ENCODE data around the gene BSND.
"Not testable (repeated sequence)": the region's sequence is repeated elsewhere in the genome, so short reads cannot be mapped to it uniquely, and the experiment has no call there.

BSND gene

DNA sequence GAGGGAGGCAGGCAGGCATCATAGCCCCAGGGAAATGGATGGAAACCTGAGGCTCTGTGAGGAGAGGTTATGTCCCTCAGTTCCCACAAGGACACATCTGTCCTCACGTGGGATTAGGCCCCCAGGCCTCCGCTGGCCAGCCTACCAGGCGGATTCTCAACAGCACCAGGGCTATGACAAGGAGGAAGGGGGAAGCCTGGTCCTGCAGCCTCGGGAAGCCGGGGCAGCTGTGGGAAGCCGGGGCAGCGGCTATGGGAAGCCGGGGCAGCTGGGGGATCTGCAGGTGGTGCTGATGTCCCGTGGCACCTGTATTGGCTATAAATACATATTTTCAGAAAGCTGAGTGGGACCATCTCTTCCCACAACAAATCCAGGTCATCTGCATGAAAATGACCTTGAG lies 19.7 kb downstream of the BSND start:
- DNase-seq (ENCODE audit: low spot score), result no peak

DNA sequence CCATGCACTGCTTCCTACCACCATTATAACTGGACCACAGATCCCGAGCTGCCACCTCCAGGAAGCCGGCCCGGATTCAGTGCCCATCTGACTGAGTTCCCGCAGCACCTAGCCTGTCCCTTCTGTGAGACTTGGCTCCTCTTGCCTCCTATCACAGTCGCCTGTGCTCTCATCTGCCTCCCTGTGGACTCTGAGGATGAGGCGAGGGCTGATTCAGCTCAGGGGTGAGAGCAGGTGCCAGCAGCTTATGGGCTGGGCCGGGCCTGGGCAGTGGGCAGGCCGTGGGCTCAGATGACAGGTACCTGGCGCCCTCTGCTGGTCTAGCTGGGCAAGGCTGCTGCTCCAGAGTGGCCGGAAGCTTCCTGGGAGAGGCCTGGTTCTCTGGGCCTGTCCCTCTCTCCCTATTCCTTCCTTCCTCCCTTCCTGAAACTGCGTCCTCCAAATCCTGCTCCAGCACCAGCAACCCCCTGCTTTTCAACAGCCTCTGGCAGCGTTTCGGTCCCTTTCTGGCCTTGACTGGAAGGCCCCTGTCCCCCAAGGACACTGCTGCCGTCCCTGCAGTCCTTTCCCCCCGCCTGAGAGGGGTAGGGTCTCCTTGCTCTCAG lies 23.3 kb downstream of the BSND start:
- DNase-seq (ENCODE audit: low spot score), result peak; percentile 95

GRCh38 chr1:55024163-55024562 lies 25.4 kb downstream of the BSND start:
- not testable (repeated sequence) for DNase-seq (ENCODE audit: low spot score)

DNA sequence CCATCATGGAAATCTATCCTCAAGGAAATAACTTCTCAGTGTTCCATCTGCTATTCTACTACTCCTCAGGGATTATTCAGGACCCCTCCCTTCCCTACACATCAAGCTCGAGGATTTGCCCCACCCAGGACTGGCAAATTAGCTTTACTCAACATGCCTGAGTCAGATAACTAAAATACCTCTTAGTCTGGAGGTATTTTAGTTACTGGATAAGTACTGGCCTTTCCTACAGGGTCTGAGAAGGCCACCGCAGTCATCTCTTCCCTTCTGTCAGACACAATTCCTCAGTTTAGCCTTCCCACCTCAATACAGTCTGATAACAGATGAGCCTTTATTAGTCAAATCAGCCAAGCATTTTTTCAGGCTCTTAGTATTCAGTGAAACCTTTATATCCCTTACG lies 27.9 kb downstream of the BSND start:
- DNase-seq (ENCODE audit: low spot score), result not testable (repeated sequence)

- not testable (repeated sequence) for DNase-seq (ENCODE audit: low spot score)
Measured at GRCh38 chr1:55031098-55031497, 32.4 kb downstream of the BSND start.

GRCh38 chr1:55033265-55033614 lies 34.5 kb downstream of the BSND start:
- DNase-seq (ENCODE audit: low spot score), result no peak

- no peak for DNase-seq (ENCODE audit: low spot score)
Measured at GRCh38 chr1:55034476-55035133, 35.9 kb downstream of the BSND start.

DNA sequence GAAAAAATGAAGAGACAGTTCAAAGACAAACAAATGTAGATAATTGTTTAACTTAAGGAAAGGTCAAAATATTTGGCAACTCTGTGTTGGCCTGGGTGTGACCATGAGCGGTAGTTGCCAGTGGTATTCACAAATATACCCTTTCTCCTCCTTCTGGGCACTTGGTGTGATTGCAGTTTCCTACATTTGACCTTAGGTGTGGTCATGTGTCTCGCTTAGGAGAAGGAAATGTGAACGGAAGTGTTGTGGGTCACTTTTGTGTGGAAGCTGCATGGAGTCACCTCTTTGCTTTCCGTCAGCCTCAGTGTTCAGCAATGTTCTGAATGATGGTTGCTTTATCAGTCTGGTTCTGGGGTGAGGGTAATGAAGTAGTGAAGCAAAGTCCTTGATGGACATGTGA lies 37.2 kb downstream of the BSND start:
- DNase-seq (ENCODE audit: low spot score), result no peak

DNA sequence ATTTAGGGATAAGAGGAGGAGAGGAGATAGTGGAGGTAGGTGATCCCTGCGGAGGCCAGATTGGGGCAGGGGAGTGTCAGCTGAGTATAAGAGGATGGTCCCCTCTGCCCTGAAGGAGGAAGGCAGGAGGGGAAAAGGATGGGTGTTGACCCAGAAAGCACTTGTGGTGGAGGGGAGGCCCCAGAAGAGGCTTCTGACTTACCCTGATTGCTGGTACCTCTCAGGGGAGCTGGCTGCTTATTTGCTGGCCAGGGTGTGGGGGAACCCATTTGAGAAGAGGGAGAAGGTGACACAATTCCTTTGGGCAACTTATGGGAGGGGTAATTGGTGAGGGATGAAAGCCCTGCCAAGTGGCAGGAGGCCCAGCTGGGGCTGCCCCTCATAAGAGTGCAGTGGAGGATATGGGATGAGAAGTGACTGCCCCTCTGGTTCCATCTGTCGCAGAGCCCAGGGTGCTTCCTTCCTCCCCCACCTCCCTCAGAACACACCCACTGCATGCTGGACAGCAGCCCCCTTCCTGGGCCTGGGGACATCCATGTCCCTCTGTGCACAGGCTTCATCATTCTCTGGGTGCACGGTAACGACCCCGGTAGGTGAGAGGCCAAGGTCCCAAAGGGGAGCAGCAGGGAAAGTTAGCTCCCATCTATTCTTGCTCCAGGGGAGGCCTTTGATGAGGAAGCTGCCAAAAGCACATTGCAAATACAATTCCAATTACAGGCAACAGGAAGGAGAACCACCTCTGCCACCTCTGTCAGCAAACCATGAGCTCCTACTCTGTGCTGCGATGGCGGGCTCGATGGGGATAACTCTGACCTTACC lies 39.2 kb downstream of the BSND start:
- DNase-seq (ENCODE audit: low spot score), result no peak

GRCh38 chr1:55038552-55038838 lies 39.8 kb downstream of the BSND start:
- DNase-seq (ENCODE audit: low spot score), result no peak

DNA sequence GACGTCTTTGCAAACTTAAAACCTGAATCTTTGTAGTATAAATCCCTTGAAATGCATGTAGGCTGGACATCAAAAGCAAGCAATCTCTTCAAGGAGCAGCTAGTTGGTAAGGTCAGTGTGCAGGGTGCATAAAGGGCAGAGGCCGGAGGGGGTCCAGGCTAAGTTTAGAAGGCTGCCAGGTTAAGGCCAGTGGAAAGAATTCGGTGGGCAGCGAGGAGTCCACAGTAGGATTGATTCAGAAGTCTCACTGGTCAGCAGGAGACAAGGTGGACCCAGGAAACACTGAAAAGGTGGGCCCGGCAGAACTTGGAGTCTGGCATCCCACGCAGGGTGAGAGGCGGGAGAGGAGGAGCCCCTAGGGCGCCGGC lies 40.2 kb downstream of the BSND start:
- DNase-seq (ENCODE audit: low spot score), result no peak

DNA sequence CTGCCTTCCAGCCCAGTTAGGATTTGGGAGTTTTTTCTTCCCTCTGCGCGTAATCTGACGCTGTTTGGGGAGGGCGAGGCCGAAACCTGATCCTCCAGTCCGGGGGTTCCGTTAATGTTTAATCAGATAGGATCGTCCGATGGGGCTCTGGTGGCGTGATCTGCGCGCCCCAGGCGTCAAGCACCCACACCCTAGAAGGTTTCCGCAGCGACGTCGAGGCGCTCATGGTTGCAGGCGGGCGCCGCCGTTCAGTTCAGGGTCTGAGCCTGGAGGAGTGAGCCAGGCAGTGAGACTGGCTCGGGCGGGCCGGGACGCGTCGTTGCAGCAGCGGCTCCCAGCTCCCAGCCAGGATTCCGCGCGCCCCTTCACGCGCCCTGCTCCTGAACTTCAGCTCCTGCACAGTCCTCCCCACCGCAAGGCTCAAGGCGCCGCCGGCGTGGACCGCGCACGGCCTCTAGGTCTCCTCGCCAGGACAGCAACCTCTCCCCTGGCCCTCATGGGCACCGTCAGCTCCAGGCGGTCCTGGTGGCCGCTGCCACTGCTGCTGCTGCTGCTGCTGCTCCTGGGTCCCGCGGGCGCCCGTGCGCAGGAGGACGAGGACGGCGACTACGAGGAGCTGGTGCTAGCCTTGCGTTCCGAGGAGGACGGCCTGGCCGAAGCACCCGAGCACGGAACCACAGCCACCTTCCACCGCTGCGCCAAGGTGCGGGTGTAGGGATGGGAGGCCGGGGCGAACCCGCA lies 40.8 kb downstream of the BSND start, which contains the start of gene PCSK9:
TSS of gene PCSK9 (plus strand) at position 207 of the 741 bp plus-strand sequence. CDS start at position 497, 290 bp downstream.
- DNase-seq (ENCODE audit: low spot score), result peak; percentile 48

DNA sequence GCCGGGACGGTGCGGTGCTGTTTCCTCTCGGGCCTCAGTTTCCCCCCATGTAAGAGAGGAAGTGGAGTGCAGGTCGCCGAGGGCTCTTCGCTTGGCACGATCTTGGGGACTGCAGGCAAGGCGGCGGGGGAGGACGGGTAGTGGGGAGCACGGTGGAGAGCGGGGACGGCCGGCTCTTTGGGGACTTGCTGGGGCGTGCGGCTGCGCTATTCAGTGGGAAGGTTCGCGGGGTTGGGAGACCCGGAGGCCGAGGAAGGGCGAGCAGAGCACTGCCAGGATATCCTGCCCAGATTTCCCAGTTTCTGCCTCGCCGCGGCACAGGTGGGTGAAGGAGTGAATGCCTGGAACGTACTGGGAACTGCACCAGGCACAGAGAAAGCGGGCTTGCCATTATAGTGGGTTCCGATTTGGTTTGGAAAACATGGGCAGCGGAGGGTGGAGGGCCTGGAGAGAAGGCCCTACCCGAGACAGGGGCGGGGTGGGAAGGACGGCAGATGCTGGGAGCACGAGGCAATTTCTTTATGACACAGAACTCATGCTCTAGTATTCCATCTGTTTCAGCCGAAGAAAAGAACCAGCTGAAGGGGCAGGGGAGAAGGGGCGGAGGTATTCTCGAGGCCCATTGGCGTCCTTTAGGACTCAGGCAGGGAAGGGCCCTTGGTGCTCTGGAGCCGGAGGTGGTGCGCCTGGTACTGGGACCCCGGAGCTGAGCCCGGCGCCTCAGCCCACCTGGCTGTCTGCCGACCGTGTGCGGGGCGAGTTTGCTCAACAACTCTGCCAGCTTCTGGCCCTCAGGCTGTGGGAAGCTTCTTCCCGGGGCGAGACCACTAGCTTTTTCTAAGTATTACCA lies 41.6 kb downstream of the BSND start:
- no peak for DNase-seq (ENCODE audit: low spot score)

- no peak for DNase-seq (ENCODE audit: low spot score)
Measured at GRCh38 chr1:55040933-55041494, 42.3 kb downstream of the BSND start.

DNA sequence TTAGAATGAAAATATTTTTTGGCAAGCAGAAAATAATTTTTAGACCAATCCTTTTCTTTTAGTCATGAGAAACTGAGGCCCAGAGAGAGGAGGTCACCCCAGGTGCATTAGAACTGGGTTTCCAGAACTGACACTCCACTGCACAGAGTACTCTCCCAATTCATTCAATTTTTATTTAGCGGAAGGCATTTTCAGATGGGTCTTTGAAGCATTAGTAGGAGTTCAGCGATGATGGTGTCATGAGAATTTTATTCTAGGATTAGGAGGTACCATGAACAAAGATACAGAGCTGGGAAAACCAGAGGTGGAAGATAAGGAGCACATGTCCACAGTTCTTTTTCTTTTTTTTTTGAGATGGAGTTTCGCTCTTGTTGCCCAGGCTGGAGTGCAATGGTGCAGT lies 42.9 kb downstream of the BSND start:
- DNase-seq (ENCODE audit: low spot score), result no peak

- DNase-seq (ENCODE audit: low spot score), result no peak
Measured at GRCh38 chr1:55043011-55043410, 44.3 kb downstream of the BSND start.

DNA sequence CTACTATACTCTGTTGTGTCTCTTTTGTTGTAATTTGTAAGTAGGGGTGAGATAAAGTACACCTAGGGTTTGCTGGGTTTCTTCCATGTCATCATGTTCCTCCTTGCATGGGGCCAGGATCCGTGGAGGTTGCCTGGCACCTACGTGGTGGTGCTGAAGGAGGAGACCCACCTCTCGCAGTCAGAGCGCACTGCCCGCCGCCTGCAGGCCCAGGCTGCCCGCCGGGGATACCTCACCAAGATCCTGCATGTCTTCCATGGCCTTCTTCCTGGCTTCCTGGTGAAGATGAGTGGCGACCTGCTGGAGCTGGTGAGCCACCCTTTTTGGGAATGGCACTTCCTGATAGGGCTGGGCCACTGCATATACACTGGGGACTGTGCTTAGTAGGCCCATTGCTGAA lies 45.0 kb downstream of the BSND start:
- DNase-seq (ENCODE audit: low spot score), result no peak

DNA sequence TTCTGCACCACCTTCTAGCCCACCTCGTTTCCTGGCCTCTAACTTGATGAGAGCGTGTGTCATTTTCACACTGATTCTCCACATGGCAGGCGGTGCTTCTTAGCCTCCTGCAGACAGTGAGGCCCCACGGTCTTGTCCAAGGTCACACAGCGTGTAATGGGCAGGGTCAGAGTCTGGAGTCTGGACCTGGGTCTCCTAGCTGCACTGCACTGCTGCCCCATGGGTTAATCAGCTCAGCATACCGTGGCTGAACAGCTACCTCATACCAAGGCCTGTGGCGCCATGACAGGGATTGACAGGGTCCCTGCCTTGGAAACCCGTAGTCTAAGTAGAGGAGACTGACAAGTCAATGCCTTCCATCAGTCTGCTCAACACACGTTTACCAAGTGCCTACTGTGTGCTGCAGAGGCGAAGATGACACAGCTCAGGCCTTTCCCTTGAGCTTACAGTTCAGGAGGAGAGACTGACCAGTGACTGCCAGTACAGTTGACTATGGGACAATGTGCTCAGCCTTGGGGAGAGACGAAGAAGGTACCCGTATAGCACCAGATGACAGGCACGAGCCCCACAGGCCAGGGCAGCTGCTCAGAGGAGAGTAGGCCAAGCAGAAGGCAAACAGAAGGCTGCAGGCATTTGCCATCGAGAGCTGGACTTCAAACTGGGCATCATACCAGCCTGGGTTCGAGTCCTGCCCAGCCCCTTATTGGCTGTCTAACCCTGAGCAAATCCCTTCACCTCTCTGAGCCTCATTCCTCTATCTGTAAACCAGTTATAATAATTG lies 46.1 kb downstream of the BSND start:
- DNase-seq (ENCODE audit: low spot score), result no peak

DNA sequence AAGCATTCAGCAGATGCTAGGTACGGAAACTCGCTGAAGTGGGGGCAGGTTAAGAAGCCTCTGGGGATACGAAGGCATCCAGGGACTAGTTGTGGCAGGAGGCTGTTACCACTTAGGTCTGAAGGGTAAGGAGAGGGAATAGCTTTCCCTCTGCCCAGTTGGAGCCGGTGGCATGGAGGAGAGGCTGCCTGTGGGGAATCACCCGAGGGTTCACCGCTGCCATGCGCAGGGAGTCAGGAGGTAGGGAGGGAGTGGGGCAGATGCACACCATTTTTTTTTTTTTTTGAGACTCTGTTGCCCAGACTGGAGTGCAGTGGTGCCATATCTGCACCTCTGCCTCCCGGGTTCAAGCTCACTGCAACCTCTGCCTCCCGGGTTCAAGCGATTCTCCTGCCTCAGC lies 46.7 kb downstream of the BSND start:
- no peak for DNase-seq (ENCODE audit: low spot score)

GRCh38 chr1:55046871-55047270 lies 48.1 kb downstream of the BSND start:
- no peak for DNase-seq (ENCODE audit: low spot score)

GRCh38 chr1:55047611-55048010 lies 48.9 kb downstream of the BSND start:
- no peak for DNase-seq (ENCODE audit: low spot score)

Data from AG08396 (cell line).